AG04449 (cell line): ENCODE results near the gene ELF1.
"Not testable (repeated sequence)": the region's sequence is repeated elsewhere in the genome, so short reads cannot be mapped to it uniquely, and the experiment has no call there.

Experiments
- CTCF ChIA-PET: fragments of 350-600 bp; formaldehyde crosslinking; extraction: SDS; loops from one replicate; lab custom pipeline; 2021; ENCODE audit warnings: antibody characterized with exemption; lab: Yijun Ruan, JAX
- POLR2A ChIA-PET: fragments of 400-600, 350-600 bp; formaldehyde crosslinking; extraction: SDS; loops from one replicate; lab custom pipeline; 2020; ENCODE audit warnings: antibody characterized with exemption, inconsistent platforms; lab: Yijun Ruan, JAX
- DNase-seq: peaks from one replicate; pipeline ENCODE4 v3.0.0-alpha.2; 2010; ENCODE audit warnings: low read depth, low spot score
- H3K4me3 ChIP-seq: 2 replicates; pipeline ENCODE4 v1.5.1; 2011; ENCODE audit warnings: low read depth, mild to moderate bottlenecking, control low read depth, low read length
- TF ChIP-seq, protein P1 (sequence below): IDR thresholded peaks from one replicate; pipeline ENCODE4 v1.5.1; 2011; ENCODE audit warnings: mild to moderate bottlenecking, moderate library complexity, low read length, control low read depth, inconsistent platforms; ENCODE audit not compliant: insufficient read depth; ENCODE audit errors: missing control alignments

The ELF1 gene

DNA sequence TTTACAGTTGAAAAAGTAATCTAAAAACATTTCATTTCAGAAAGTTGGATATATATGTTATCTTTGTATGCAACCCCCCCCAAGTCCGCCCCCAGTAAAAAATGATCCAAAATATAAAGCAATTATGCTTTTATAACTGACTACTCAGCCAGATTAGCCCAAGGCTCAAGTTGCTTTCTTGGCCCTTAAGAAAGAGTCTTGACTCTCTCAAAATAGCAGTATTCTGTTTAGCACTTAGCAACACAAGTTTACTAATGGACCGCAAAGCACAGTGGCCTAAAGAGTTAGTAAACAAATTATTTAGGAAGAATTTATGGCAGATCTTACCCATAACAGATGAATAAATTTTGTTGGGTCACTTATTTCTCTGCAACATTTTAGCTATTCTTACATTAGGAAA is 86.9 kb downstream of the ELF1 start:
- CTCF ChIA-PET, result interaction anchor here (1.0 kb wide), 1 partner anchor 11 kb away, joined by 6 read pairs; no protein-coding TSS in a partner anchor
- no peak overlapping the region for H3K4me3 ChIP-seq
- POLR2A ChIA-PET, result no interaction called here
- TF ChIP-seq, protein P1, sequence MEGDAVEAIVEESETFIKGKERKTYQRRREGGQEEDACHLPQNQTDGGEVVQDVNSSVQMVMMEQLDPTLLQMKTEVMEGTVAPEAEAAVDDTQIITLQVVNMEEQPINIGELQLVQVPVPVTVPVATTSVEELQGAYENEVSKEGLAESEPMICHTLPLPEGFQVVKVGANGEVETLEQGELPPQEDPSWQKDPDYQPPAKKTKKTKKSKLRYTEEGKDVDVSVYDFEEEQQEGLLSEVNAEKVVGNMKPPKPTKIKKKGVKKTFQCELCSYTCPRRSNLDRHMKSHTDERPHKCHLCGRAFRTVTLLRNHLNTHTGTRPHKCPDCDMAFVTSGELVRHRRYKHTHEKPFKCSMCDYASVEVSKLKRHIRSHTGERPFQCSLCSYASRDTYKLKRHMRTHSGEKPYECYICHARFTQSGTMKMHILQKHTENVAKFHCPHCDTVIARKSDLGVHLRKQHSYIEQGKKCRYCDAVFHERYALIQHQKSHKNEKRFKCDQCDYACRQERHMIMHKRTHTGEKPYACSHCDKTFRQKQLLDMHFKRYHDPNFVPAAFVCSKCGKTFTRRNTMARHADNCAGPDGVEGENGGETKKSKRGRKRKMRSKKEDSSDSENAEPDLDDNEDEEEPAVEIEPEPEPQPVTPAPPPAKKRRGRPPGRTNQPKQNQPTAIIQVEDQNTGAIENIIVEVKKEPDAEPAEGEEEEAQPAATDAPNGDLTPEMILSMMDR, result no peak
- DNase-seq, result no peak

DNA sequence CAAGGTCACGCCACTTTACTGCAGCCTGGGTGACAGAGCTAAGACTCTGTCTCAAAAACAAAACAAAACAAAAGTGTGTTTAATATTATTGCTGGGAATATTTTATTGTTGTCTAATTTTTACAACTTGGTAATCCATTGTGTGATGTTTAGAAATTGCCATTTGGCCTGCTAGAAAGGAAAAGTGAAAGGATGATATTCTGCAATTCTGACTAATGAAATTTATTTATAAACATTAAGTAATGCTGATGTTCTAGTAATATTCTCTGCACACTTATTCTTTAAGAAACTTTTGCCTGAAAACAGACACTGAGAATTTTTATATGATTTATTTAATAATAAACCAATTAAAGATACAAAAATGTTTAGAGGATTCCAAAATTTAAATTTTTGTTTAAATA is 87.4 kb downstream of the ELF1 start:
- DNase-seq, result no peak
- H3K4me3 ChIP-seq, result no peak overlapping the region
- CTCF ChIA-PET, result no interaction called here
- TF ChIP-seq, protein P1, result no peak
- POLR2A ChIA-PET, result no interaction called here

DNA sequence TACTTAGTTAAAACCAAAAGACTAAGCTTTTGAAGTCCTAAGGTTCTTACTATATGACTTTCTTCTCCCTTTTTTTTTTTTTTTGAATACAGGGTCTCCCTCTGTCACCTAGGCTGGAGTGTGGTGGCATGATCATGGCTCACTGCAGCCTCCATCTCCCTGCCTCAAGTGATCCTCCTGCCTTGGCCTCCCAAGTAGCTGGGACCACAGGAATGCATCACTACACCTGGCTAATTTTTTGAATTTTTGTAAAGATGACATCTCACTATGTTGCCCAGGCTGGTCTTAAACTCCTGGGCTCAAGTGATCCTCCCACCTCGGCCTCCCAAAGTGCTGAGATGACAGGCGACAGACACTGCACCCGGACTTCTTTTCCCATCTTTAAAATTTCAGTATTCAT is 89.2 kb downstream of the ELF1 start:
- DNase-seq, POLR2A ChIA-PET, H3K4me3 ChIP-seq: not testable (repeated sequence)
- CTCF ChIA-PET, result interaction anchor here (1.5 kb wide), 1 partner anchor 9 kb away, joined by 5 read pairs; no protein-coding TSS in a partner anchor

DNA sequence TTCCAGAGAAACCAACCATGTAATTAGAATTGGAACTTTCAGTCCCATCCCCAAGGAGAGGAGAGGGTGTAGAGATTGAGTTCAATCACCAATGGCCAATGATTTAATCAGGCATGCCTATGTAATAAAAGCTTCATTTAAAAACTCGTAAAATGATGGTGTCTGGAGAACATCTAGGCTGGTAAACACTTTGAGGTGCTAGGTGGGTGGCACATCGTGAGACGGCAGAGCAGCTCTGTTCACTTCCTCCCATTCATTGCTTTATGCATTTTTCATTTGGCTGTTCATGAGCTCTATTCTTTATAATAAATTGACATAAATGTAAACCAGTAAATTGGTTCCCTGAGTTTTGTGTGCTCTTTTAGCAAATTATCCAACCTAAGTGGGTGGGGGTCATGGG is 90.1 kb downstream of the ELF1 start:
- TF ChIP-seq, protein P1, result no peak
- CTCF ChIA-PET, result interaction anchor here (1.5 kb wide), 1 partner anchor 8 kb away, joined by 5 read pairs; no protein-coding TSS in a partner anchor
- DNase-seq, result no peak
- H3K4me3 ChIP-seq, result no peak overlapping the region
- POLR2A ChIA-PET, result interaction anchor here (0.6 kb wide), 1 partner anchor 97 kb away, joined by 3 read pairs; no protein-coding TSS in a partner anchor

DNA sequence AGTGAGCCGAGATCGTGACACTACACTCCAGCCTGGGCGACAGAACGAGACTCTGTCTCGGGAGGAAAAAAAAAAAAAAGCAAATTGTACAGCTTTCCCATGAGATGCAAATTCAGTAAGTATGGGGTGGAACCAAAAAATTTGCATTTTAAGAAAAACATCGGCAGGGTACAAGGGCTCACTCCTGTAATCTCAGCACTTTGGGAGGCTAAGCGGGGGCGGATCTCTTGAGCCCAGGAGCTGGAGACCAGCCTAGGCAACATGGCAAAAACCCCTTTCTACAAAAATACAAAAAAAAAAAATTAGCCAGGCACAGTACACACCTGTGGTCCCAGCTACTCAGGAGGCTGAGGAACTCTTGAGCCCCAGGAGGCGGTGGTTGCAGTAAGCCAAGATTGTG is 91.2 kb downstream of the ELF1 start:
- DNase-seq, result no peak
- H3K4me3 ChIP-seq, result no peak overlapping the region
- CTCF ChIA-PET, result no interaction called here
- TF ChIP-seq, protein P1, result no peak
- POLR2A ChIA-PET, result no interaction called here

DNA sequence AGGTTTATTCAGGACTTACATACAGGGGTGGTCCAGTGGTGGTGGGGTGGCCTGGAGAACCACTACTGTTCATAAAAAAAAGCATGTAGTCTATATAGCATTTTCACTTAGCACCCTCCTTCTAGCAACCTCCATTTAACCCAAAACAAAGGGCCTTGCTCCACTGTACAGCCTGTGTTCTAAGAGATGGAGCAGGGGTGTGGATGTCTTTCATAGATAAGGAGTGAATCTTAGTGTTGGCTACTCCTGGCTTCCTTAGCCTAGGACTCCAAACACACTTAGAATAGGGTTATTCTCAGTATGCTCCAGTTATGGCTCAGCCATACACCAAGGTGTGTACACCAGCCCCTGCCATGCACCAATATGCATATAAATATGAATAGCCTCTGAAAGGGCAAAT is 95.2 kb downstream of the ELF1 start:
- TF ChIP-seq, protein P1, result no peak
- no peak for DNase-seq
- CTCF ChIA-PET, result no interaction called here
- POLR2A ChIA-PET, result no interaction called here
- H3K4me3 ChIP-seq, result no peak overlapping the region

DNA sequence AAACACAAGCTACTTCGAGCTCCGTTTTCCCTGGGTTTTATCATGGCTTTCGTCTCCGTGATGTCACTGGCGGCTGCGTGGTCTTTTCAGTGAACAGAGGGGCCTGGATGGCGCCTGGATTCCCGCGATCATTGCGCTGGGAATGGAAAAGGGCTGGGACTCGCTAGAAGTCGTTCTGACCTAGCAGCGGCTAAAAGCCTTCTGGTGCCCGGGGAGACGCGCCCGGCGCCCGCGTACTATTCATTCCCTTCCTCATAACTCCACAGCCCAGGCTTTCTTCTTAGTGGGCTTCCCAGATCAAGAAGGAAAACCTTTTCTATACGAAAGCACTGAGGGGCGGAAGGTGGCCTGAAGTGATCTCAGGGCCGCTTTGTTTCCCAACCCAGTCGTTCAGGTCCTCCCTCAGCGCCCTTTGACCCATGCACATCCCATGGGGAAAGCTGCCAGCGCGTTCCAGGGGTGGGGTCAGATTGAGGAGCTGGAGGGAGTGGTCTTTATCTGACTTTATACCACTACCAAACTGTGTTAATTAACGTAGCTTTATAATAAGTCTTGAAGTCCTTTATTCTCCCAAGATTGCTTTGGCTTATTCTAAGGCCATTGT is 96.6 kb downstream of the ELF1 start:
- TF ChIP-seq, protein P1, result no peak
- DNase-seq, result no peak
- CTCF ChIA-PET, result interaction anchor here (1.4 to 2.8 kb wide), 4 partner anchors 10 to 146 kb away, joined by 5 to 12 read pairs (median 7); no protein-coding TSS in a partner anchor
- POLR2A ChIA-PET, result no interaction called here
- no peak overlapping the region for H3K4me3 ChIP-seq
